Measurements from ENCODE around the gene PLCH1.

The PLCH1 gene

DNA sequence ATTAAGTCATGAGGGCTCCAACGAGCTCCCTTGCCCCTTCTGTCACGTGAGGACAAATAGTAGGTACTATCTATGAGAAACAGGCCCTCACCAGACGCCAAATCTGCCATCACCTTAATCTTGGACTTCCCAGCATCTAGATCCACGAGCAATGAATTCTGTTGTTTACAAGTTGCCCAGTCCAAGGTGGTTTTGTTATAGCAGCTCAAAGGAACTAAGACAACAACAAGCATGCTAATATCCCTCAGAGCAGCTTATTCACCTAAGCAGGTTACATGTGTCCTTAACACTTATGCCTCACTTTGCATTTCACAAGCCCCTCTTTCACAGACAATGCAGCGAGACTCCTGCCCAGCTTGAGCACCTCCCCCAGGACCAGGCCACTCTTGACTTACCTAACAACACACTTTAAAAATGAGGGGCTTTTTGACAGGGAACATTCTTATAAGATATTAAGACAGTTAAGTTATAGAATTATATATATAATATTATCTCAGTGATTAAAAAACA lies 219.5 kb downstream of the PLCH1 start (continued):
- TF ChIP-seq AEBP2 (tag by site-specific recombination; IDR thresholded peaks at IDR 0.05; ENCODE audit: borderline replicate concordance) (no peak), ZNF571 (tag by site-specific recombination; IDR thresholded peaks at IDR 0.05) (no peak), OVOL3 (tag by site-specific recombination; IDR thresholded peaks at IDR 0.05) (no peak), ZNF626 (tag by site-specific recombination; IDR thresholded peaks at IDR 0.05) (no peak), ZNF610 (tag by site-specific recombination; IDR thresholded peaks at IDR 0.05; ENCODE audit: borderline replicate concordance) (no peak), ZBTB48 (tag by site-specific recombination; IDR thresholded peaks at IDR 0.05) (no peak), ZNF518A (tag by site-specific recombination; conservative IDR thresholded peaks at IDR 0.05; ENCODE audit: low read depth) (no peak)
- TF ChIP-seq, protein P1, sequence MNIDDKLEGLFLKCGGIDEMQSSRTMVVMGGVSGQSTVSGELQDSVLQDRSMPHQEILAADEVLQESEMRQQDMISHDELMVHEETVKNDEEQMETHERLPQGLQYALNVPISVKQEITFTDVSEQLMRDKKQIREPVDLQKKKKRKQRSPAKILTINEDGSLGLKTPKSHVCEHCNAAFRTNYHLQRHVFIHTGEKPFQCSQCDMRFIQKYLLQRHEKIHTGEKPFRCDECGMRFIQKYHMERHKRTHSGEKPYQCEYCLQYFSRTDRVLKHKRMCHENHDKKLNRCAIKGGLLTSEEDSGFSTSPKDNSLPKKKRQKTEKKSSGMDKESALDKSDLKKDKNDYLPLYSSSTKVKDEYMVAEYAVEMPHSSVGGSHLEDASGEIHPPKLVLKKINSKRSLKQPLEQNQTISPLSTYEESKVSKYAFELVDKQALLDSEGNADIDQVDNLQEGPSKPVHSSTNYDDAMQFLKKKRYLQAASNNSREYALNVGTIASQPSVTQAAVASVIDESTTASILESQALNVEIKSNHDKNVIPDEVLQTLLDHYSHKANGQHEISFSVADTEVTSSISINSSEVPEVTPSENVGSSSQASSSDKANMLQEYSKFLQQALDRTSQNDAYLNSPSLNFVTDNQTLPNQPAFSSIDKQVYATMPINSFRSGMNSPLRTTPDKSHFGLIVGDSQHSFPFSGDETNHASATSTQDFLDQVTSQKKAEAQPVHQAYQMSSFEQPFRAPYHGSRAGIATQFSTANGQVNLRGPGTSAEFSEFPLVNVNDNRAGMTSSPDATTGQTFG (tag by site-specific recombination; IDR thresholded peaks at IDR 0.05; ENCODE audit: borderline replicate concordance) = no peak

- Histone ChIP-seq H3K36me3 (ENCODE audit: control insufficient read depth in 2 of 2, insufficient read depth in 1 of 2, low read length in 2 of 2) (no peaks in the 10 kb centered on the region), H3K9me3 (ENCODE audit: control insufficient read depth, insufficient read depth, low read depth, low read length) (no peaks in the 10 kb centered on the region), H3K27ac (ENCODE audit: extremely low read depth, low read depth, low read length) (no peak overlapping the region), H3K4me1 (ENCODE audit: control insufficient read depth, insufficient read depth, low read length) (no peaks in the 10 kb centered on the region), H3K4me3 (ENCODE audit: low read depth, low read length) (no peak overlapping the region)
- ChIA-PET CTCF (interaction anchor here (0.7 kb wide), 1 partner anchor 14 kb away, joined by 3 read pairs; no protein-coding TSS in a partner anchor), POLR2A (no interaction called here)
- TF ChIP-seq ZBTB8A (tag by site-specific recombination; IDR thresholded peaks at IDR 0.05) = no peak
- TF ChIP-seq ZSCAN30 (tag by site-specific recombination; IDR thresholded peaks at IDR 0.05) = no peak
- no peak for TF ChIP-seq ZIC2 (tag by site-specific recombination; IDR thresholded peaks at IDR 0.05)
- no peak for TF ChIP-seq REPIN1 (tag by site-specific recombination; IDR thresholded peaks at IDR 0.05; ENCODE audit: low read depth)
- no peak for TF ChIP-seq ELK4 (IDR thresholded peaks at IDR 0.05; ENCODE audit: borderline replicate concordance, low read depth, low read length)
- no peak for TF ChIP-seq ZNF776 (tag by site-specific recombination; IDR thresholded peaks at IDR 0.05; ENCODE audit: borderline replicate concordance)
- TF ChIP-seq, protein P2, sequence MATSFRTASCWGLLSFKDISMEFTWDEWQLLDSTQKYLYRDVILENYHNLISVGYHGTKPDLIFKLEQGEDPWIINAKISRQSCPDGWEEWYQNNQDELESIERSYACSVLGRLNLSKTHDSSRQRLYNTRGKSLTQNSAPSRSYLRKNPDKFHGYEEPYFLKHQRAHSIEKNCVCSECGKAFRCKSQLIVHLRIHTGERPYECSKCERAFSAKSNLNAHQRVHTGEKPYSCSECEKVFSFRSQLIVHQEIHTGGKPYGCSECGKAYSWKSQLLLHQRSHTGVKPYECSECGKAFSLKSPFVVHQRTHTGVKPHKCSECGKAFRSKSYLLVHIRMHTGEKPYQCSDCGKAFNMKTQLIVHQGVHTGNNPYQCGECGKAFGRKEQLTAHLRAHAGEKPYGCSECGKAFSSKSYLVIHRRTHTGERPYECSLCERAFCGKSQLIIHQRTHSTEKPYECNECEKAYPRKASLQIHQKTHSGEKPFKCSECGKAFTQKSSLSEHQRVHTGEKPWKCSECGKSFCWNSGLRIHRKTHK (tag by site-specific recombination; IDR thresholded peaks at IDR 0.05) = no peak
- no peak for TF ChIP-seq SP3 (tag by site-specific recombination; IDR thresholded peaks at IDR 0.05)
- no peak for TF ChIP-seq GLIS1 (tag by site-specific recombination; IDR thresholded peaks at IDR 0.05)
- no peak for TF ChIP-seq ZNF518A (tag by site-specific recombination; conservative IDR thresholded peaks at IDR 0.05; ENCODE audit: low read depth)
- TF ChIP-seq ZNF548 (tag by site-specific recombination; IDR thresholded peaks at IDR 0.05) = no peak
- no peak for TF ChIP-seq ZNF521 (tag by site-specific recombination; IDR thresholded peaks at IDR 0.05)
These were observed 224.4 kb downstream of the PLCH1 start for GRCh38 chr3:155520463-155520862.
